Hepatic stellate cell (primary cell): ENCODE results near the gene SERINC3.
A peak's percentile ranks its signal among the peaks of the same experiment; 100 is the strongest.
"Not testable (repeated sequence)": the region's sequence is repeated elsewhere in the genome, so short reads cannot be mapped to it uniquely, and the experiment has no call there.

Experiments
- DNase-seq: peaks from one replicate; pipeline ENCODE4 v3.0.0; 2011; ENCODE audit warnings: low spot score

SERINC3 gene

GRCh38 chr20:44491635-44492395 is 30.1 kb downstream of the SERINC3 start:
- DNase-seq: peak; percentile 79

GRCh38 chr20:44489931-44490330 is 31.9 kb downstream of the SERINC3 start:
- DNase-seq: no peak

- no peak for DNase-seq
Measured at GRCh38 chr20:44489223-44489622, 32.6 kb downstream of the SERINC3 start.

GRCh38 chr20:44488551-44488950 is 33.3 kb downstream of the SERINC3 start:
- DNase-seq: no peak

DNA sequence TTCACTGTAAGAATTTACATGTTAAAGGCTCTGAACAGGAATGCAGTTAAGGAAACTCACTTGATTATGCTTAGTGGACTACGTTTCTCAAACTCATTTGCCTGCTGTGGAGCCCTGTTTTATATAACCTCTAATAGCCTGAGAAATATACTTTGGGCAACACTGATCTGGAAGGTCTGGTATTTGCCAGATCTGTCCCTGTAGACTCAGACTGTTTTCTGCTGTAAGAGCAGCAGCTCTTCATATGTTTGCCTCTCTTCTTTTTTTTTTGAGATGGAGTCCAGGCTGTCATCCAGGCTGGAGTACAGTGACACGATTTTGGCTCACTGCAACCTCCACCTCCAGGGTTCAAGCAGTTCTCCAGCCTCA is 36.1 kb downstream of the SERINC3 start:
- DNase-seq: no peak

DNA sequence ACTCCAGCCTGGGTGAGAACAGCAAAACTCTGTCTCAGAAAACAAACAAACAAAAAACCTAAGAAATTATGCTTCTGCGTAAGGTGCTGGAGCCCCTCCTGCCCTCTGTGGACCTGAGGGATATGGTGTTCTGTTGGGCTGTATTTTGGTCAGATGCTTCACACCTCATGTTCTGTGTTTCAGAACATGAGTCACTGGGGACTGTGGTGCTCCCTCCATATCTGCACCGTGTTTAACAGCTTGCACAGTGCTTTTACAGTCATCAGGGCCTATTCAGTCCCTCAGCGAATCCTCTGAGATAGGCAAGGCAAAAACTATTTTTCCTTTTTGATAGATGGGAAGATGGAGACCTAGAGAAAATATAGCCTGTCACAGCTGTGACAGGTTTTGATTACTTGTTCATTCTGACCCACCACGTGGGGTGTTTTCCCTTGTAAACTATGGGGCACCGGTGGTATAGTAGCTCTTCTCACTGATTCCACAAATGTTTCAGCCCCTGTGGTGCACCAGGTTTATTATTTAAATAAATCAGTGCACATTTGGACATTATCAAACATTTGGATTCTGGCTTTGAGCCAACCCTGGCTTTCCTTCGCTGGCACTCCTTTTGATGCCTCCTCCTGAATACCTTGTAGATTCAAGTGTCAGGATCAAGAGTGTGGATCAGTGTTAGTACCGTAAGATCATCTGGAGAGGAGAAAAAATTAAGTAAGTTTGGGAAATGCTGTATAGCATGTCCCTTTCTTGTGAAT is 36.6 kb downstream of the SERINC3 start:
- no peak for DNase-seq

DNA sequence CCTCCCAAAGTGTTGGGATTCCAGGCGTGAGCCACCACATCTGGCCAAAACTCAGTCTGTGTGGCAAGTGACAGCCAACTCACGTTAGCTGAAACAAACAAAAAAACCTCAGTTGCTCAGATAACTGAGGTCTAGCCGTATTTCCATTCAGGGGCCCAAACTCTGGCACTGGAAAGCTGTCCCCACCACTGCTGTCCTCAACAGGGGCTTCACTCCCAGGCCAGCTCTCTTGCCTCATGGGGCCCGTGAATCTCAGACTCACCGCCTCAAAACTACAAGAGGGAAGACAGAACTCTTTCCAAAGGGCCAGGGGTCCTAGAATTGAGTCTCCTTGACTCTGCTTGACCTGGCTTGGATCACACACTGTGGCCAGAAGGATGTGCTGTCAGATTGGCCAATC is 38.8 kb downstream of the SERINC3 start:
- no peak for DNase-seq

DNA sequence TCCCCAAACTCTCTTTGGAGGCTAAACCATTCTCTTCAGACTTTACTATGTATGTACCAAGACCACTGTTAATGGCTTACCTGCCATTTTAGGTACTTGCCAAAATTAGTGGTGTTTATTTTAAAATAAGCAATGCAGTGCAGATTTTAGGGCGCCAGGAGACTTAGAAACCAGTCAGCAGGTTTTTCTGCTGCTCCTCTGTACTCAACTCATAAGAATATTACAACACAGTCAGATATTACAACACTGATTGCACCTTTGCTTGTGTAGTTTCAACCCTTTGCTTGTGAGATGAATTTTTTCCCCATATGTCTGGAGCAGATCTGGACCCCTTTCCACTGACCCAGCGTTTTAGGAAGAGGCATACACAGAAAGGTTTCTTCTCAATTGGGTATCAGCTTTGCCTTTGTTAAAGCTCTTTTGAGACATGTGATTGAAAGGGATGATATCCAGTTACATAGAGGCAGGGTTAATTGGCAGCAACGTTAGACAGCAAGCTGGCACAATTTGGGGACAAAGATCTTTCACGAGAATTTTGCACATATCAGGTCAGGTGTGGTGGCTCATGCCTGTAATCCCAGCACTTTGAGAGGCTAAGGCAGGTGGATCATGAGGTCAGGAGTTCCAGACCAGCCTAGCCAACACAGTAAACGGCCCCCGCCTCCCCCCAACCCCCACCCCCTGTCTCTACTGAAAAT is 40.0 kb downstream of the SERINC3 start:
- DNase-seq: no peak

DNA sequence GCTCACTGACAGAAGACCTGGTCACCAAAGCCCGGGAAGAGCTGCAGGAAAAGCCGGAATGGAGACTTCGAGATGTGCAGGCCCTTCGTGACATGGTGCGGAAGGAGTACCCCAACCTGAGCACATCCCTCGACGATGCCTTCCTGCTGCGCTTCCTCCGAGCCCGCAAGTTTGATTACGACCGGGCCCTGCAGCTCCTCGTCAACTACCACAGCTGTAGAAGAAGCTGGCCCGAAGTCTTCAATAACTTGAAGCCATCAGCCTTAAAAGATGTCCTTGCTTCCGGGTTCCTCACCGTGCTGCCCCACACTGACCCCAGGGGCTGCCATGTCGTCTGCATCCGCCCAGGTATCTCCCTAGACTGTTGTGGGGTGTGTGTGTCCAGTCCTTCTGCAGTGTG is 41.8 kb downstream of the SERINC3 start:
- DNase-seq: no peak

GRCh38 chr20:44479643-44480042 is 42.2 kb downstream of the SERINC3 start:
- no peak for DNase-seq

DNA sequence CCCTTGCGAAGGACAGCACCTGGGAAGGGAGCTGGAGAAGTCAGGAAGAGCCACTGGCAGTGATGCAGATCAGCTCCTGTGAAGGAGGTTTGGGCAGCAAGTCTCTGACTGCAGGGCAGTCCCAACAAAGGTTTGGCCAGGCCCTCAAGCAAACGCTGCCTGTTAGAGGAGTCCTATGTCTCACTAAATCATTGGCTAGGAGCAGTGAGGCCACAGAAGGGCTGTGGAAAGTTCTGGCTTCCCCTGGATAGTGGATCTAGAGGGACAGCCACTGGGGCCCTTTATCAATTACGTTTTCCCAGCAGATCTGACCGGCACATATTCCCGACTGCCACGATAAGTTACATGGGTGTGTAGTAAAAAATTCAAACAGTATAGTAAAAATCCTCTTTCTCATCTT is 43.7 kb downstream of the SERINC3 start:
- no peak for DNase-seq

DNA sequence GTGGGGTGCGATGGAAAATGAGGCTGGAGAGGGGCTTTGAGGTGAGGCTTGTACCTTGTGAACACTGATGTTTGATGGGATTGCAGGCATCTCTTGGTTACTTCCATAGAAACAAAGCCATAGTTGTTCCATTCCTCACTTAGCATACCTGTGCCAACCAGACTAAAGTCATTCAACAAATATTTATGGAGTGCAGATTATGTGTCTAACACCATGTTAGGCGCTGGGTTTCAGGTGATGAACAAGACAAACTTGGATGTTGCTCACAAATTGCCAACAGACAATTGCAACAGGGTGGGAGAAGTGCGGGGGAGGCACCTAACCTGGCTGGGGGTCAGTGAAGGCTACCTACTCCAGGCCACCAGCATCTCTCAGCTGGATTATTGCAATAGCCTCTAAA is 44.7 kb downstream of the SERINC3 start:
- DNase-seq: no peak

- peak; percentile 93 for DNase-seq
Measured at GRCh38 chr20:44475694-44476560, 45.9 kb downstream of the SERINC3 start, which contains the start of gene TTPAL. Gene TTPAL (plus strand): TSS chr20:44475874. CDS start chr20:44480000, 4,126 bp downstream.

GRCh38 chr20:44475372-44475693 is 46.5 kb downstream of the SERINC3 start:
- DNase-seq: no peak

- DNase-seq: not testable (repeated sequence)
Measured at GRCh38 chr20:44472283-44472682, 49.6 kb downstream of the SERINC3 start.

- peak; percentile 42 for DNase-seq
Measured at GRCh38 chr20:44471481-44471882, 50.4 kb downstream of the SERINC3 start.

- DNase-seq: no peak
Measured at GRCh38 chr20:44470327-44470726, 51.5 kb downstream of the SERINC3 start.

GRCh38 chr20:44468044-44468782 is 53.7 kb downstream of the SERINC3 start:
- no peak for DNase-seq

- DNase-seq: no peak
Measured at GRCh38 chr20:44467289-44467883, 54.5 kb downstream of the SERINC3 start.

DNA sequence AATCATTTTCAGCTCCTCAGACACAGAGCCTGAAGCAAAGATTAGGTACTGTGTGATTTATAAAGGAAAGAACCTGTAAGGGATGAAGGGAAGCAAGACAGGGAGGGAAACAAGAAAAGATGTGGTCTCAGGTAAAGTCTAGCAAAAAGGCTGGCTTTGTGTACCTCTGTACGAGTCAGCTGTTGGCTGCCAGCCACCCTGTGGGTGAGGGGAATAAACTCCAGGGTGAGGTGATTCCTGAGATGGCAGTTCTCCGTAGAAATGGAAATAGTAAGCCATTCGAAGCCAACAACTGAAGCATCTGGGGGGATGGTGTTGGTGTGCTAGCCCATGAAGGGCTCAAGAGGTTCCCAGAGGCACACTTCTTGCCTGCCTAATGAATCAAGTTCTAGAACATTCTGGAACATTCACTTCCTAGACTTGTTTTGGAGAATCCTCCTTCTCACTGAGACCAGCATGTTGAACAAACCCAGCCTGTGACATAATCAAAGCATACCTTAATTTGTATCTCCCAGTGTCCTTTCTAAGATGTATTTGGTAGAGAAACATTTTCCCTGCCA is 56.8 kb downstream of the SERINC3 start:
- no peak for DNase-seq

DNA sequence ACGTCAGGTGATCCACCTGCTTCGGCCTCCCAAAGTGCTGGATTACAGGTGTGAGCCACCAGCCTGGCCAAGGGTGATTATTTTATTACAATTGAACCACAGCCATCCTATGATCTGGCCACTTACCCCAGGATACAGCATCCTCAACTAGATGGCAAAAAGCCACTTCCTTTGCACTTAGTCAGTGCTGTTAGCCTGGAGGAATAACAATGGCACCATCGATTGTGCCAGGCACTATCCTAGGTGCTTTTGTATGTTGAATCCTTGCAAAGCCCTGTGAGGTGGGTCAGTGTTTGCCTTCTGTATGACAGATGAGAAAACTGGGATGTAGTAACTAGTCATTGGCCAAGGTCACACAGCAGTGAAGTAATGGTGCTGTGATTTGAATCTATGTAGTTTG is 57.4 kb downstream of the SERINC3 start:
- DNase-seq: no peak
